ENCODE data around the gene PPP2R5A.
"Not testable (repeated sequence)": the region's sequence is repeated elsewhere in the genome, so short reads cannot be mapped to it uniquely, and the experiment has no call there.

Gene PPP2R5A

GRCh38 chr1:212359794-212360479 is 74.7 kb downstream of the PPP2R5A start:
- DNase-seq: no peak

- no peak for DNase-seq
These were observed 79.8 kb downstream of the PPP2R5A start for GRCh38 chr1:212364985-212365384.

GRCh38 chr1:212366901-212367300 is 81.7 kb downstream of the PPP2R5A start:
- no peak for DNase-seq

GRCh38 chr1:212367474-212368072 is 82.4 kb downstream of the PPP2R5A start:
- DNase-seq: no peak

- peak; percentile 38 for DNase-seq
These were observed 82.9 kb downstream of the PPP2R5A start for GRCh38 chr1:212368073-212368484.

- no peak for DNase-seq
These were observed 90.8 kb downstream of the PPP2R5A start for GRCh38 chr1:212375986-212376385.

GRCh38 chr1:212377644-212378043 is 92.4 kb downstream of the PPP2R5A start:
- no peak for DNase-seq

GRCh38 chr1:212379366-212379765 is 94.2 kb downstream of the PPP2R5A start:
- no peak for DNase-seq

GRCh38 chr1:212381397-212382035 is 96.3 kb downstream of the PPP2R5A start:
- no peak for DNase-seq

GRCh38 chr1:212386029-212386428 is 100.8 kb downstream of the PPP2R5A start:
- DNase-seq: no peak

GRCh38 chr1:212388985-212389716 is 103.9 kb downstream of the PPP2R5A start:
- DNase-seq: no peak

- DNase-seq: not testable (repeated sequence)
These were observed 110.6 kb downstream of the PPP2R5A start for GRCh38 chr1:212395678-212396437.

GRCh38 chr1:212396638-212397037 is 111.4 kb downstream of the PPP2R5A start:
- DNase-seq: no peak

- DNase-seq: no peak
These were observed 112.0 kb downstream of the PPP2R5A start for GRCh38 chr1:212397171-212397570.

- DNase-seq: no peak
These were observed 115.8 kb downstream of the PPP2R5A start for GRCh38 chr1:212401042-212401441.

GRCh38 chr1:212401838-212402582 is 116.8 kb downstream of the PPP2R5A start:
- no peak for DNase-seq

GRCh38 chr1:212402666-212403321 is 117.6 kb downstream of the PPP2R5A start:
- no peak for DNase-seq

- no peak for DNase-seq
These were observed 125.1 kb downstream of the PPP2R5A start for GRCh38 chr1:212410231-212410820.

All from activated CD4-positive, alpha-beta T cell treated with anti-CD3 and anti-CD28 coated beads, Interleukin-2, amount 50 U/mL, for 1 hour (primary cell).